ENCODE data around the gene TAF8. TPM values are rescaled to one million over a fixed set of nuclear protein-coding genes. Genes with fewer than 3 reads are reported as not detected.

TAF8 gene
- total and polyA plus RNA-seq, 10 of the 15 experiments (the other 5 are each of a cell fraction or from before 2014, with no cell fraction given) = 11.7 to 30.9 (median 19.9) TPM

DNA sequence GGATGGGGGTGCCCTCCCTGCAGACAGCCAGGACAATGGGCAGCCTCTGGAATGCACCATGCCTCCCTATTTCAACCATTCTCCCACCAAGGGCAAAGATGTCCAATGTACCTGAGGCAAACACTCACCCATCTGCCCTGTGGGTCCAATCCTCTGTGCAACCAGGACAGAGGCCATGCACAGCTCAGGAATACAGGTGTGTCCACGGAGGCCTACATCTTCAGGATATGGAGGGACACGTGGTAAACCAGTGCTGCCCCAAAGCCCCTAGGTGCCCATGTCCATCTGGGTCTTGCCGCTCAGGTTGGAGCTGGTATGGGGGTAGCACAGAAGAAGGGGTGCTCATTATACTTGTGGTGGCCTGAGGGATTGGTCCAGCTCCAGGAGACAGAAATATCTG lies 20.4 kb upstream of the TAF8 start:
- Histone ChIP-seq H3K27me3 (replicated peaks in 1 of 2; ENCODE audit: control insufficient read depth in 2 of 2, insufficient read depth in 2 of 2, low read length in 1 of 2) (no peaks in the 10 kb centered on the region), H3K79me2 (ENCODE audit: control insufficient read depth, insufficient read depth, low read length) (no peaks in the 10 kb centered on the region), H3K9ac (ENCODE audit: control insufficient read depth, insufficient read depth, low read length) (no peak overlapping the region), H2AFZ (ENCODE audit: control insufficient read depth, low read depth, low read length) (no peak overlapping the region), H3K4me2 (ENCODE audit: control insufficient read depth, insufficient read depth) (no peak overlapping the region), H3K36me3 (ENCODE audit: control insufficient read depth in 2 of 2, insufficient read depth in 2 of 2, low read length in 1 of 2) (no peaks in the 10 kb centered on the region), H3K27ac (ENCODE audit: control insufficient read depth, insufficient read depth) (no peak overlapping the region), H3K4me1 (ENCODE audit: control insufficient read depth, insufficient read depth, low read length) (peaks cover 37% of the 10 kb centered on the region), H3K4me3 (no peak overlapping the region), H4K20me1 (ENCODE audit: control insufficient read depth, insufficient read depth) (no peaks in the 10 kb centered on the region), H3K9me3 (replicated peaks; ENCODE audit: control insufficient read depth, insufficient read depth, low read length) (no peaks in the 10 kb centered on the region; the same call in 2 of the 3 replicates)
- ChIA-PET RAD21 (ENCODE audit: unreplicated experiment) (no interaction called here), SMC1A (ENCODE audit: uncharacterized antibody, unreplicated experiment) (interaction anchor here (0.8 to 2.3 kb wide), 3 partner anchors 11 to 21 kb away, joined by 4 to 8 read pairs (median 7); no protein-coding TSS in a partner anchor), POLR2A (interaction anchor here (1.4 kb wide), 1 partner anchor 10 kb away, joined by 5 read pairs; no protein-coding TSS in a partner anchor), CTCF (interaction anchor here (1.2 to 1.6 kb wide), 2 partner anchors 14 to 94 kb away, joined by 4 to 5 read pairs; no protein-coding TSS in a partner anchor)
- ATAC-seq (no peak), FAIRE-seq (no peak), DNase-seq (ENCODE audit: low read depth, low spot score) (no peak)
- no TSS peak for BruUV-seq (replicated peaks)
- TF ChIP-seq SIX5 (IDR thresholded peaks at IDR 0.05; ENCODE audit: low read depth, low read length, severe bottlenecking) (no peak), TCF3 (IDR thresholded peaks at IDR 0.05; ENCODE audit: borderline replicate concordance, insufficient read depth, low read depth, low read length) (no peak), EGR1 (IDR thresholded peaks at IDR 0.05; ENCODE audit: borderline replicate concordance in 1 of 2, low read depth in 2 of 2, low read length in 2 of 2) (no peak), HCFC1 (IDR thresholded peaks at IDR 0.05; ENCODE audit: low read length) (no peak), ATF7 (IDR thresholded peaks at IDR 0.05; ENCODE audit: low read depth) (no peak), POLR2AphosphoS5 (IDR thresholded peaks at IDR 0.05; ENCODE audit: low read length) (no peak), ZNF384 (IDR thresholded peaks at IDR 0.05; ENCODE audit: borderline replicate concordance, low read depth, low read length) (no peak), SREBF2 (IDR thresholded peaks at IDR 0.05; ENCODE audit: low read length) (no peak)
- TF ChIP-seq, protein P1, sequence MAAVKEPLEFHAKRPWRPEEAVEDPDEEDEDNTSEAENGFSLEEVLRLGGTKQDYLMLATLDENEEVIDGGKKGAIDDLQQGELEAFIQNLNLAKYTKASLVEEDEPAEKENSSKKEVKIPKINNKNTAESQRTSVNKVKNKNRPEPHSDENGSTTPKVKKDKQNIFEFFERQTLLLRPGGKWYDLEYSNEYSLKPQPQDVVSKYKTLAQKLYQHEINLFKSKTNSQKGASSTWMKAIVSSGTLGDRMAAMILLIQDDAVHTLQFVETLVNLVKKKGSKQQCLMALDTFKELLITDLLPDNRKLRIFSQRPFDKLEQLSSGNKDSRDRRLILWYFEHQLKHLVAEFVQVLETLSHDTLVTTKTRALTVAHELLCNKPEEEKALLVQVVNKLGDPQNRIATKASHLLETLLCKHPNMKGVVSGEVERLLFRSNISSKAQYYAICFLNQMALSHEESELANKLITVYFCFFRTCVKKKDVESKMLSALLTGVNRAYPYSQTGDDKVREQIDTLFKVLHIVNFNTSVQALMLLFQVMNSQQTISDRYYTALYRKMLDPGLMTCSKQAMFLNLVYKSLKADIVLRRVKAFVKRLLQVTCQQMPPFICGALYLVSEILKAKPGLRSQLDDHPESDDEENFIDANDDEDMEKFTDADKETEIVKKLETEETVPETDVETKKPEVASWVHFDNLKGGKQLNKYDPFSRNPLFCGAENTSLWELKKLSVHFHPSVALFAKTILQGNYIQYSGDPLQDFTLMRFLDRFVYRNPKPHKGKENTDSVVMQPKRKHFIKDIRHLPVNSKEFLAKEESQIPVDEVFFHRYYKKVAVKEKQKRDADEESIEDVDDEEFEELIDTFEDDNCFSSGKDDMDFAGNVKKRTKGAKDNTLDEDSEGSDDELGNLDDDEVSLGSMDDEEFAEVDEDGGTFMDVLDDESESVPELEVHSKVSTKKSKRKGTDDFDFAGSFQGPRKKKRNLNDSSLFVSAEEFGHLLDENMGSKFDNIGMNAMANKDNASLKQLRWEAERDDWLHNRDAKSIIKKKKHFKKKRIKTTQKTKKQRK (IDR thresholded peaks at IDR 0.05; ENCODE audit: low read depth, low read length) = no peak
- intact Hi-C loops (cut with micrococcal nuclease; ENCODE audit: unreplicated experiment) (loop anchor here (5.0 kb wide), 1 partner anchor 88 kb away; the partner anchor contains the start of gene CCND3), in situ Hi-C loops (cut with MboI) (no loop called here)
- WGBS (ENCODE audit: insufficient coverage, insufficient replicate concordance, low lambda C conversion rate, missing lambda C conversion rate) = 86% methylated on average over 3 of the region's 3 CpGs

Measured in GM12878 (cell line).